Keratinocyte (primary cell): ENCODE measurements around the gene NHLRC1. TPM values are rescaled to one million over a fixed set of nuclear protein-coding genes. Genes with fewer than 3 reads are reported as not detected.

Experiments used
- DNase-seq: peaks from one replicate; pipeline ENCODE4 v3.0.0-alpha.2; 2011; ENCODE audit warnings: low read depth, missing footprints, low spot score
- FAIRE-seq: peaks from 2 replicates; lab custom pipeline; 2011; peaks lifted over from hg19 to GRCh38; lab: Jason Lieb, UNC
- H2AFZ ChIP-seq: 2 replicates; pipeline ENCODE4 v1.6.0; 2012; ENCODE audit warnings: low read length, control low read depth, inconsistent platforms; ENCODE audit not compliant: control insufficient read depth
- H3K27ac ChIP-seq: 2 replicates; pipeline ENCODE4 v1.5.1; 2011; ENCODE audit warnings: low read length; ENCODE audit not compliant: control insufficient read depth, insufficient read depth
- H3K27me3 ChIP-seq: 3 replicates; pipeline ENCODE4 v1.6.0; 2011; ENCODE audit warnings: low read length; ENCODE audit not compliant: control insufficient read depth, insufficient read depth; ENCODE audit errors: extremely low read depth
- H3K36me3 ChIP-seq, 2 experiments: 2 replicates in 1 of 2; 3 replicates in 1 of 2; pipeline ENCODE4 v1.5.1; 2011; ENCODE audit warnings: low read length in 2 of 2, mild to moderate bottlenecking in 1 of 2; ENCODE audit not compliant: control insufficient read depth in 2 of 2, insufficient read depth in 2 of 2; ENCODE audit errors: extremely low read depth in 1 of 2
- H3K4me1 ChIP-seq: 3 replicates; pipeline ENCODE4 v1.5.1; 2011; ENCODE audit warnings: low read length; ENCODE audit not compliant: control insufficient read depth, insufficient read depth; ENCODE audit errors: extremely low read depth
- H3K4me2 ChIP-seq: 3 replicates; pipeline ENCODE4 v1.6.0; 2011; ENCODE audit warnings: low read depth, low read length; ENCODE audit not compliant: control insufficient read depth, insufficient read depth; ENCODE audit errors: extremely low read depth
- H3K4me3 ChIP-seq, 3 experiments: fragments of 200-600 bp in 1 of 3; sonication (generic) in 1 of 3; 2 replicates in 2 of 3; 3 replicates in 1 of 3; pipeline ENCODE4 v1.5.1; 2011 to 2016; ENCODE audit warnings: low read length in 3 of 3, mild to moderate bottlenecking in 3 of 3, control low read depth in 2 of 3, inconsistent platforms in 1 of 3, low read depth in 1 of 3, mixed read lengths in 1 of 3, mixed run types in 1 of 3, moderate library complexity in 1 of 3; ENCODE audit not compliant: control insufficient read depth in 2 of 3, insufficient read depth in 2 of 3; ENCODE audit errors: extremely low read depth in 1 of 3
- H3K79me2 ChIP-seq: 2 replicates; pipeline ENCODE4 v1.6.0; 2012; ENCODE audit warnings: low read length; ENCODE audit not compliant: control insufficient read depth, insufficient read depth
- H3K9ac ChIP-seq: 3 replicates; pipeline ENCODE4 v1.6.0; 2011; ENCODE audit warnings: low read length; ENCODE audit not compliant: control insufficient read depth, insufficient read depth; ENCODE audit errors: extremely low read depth
- H3K9me1 ChIP-seq: 3 replicates; pipeline ENCODE4 v1.6.0; 2011; ENCODE audit warnings: low read length; ENCODE audit not compliant: control insufficient read depth, insufficient read depth; ENCODE audit errors: extremely low read depth
- H3K9me3 ChIP-seq: 2 replicates; pipeline ENCODE4 v1.5.1; 2012; ENCODE audit warnings: low read depth, low read length; ENCODE audit not compliant: control insufficient read depth
- H4K20me1 ChIP-seq: 3 replicates; pipeline ENCODE4 v1.6.0; 2011; ENCODE audit warnings: low read length; ENCODE audit not compliant: control insufficient read depth, insufficient read depth; ENCODE audit errors: extremely low read depth
- EZH2 ChIP-seq: IDR thresholded peaks from one replicate; pipeline ENCODE4 v1.6.1; 2012; ENCODE audit warnings: inconsistent platforms, mild to moderate bottlenecking, low read length, moderate library complexity
- dilution Hi-C: fragments of 300-500 bp; cut with MboI; formaldehyde crosslinking; loops from one replicate; pipeline ENCODE4 v1.7.0; 2020; ENCODE audit warnings: low sequenced_read_pairs; ENCODE audit not compliant: extremely low pct_ligation_motif_present
- polyA plus RNA-seq, 5 experiments: library from polyadenylated mRNA; depleted of rRNA in 3 of 5; stranded (reverse) in 3 of 5; stranded (forward) in 1 of 5; unstranded in 1 of 5; fragments of >200 nt; gene quantifications; 1 replicate in 1 of 5; 2 replicates in 3 of 5; 3 replicates in 1 of 5; pipeline versions ENCODE4 v1.2.1 to v1.2.3, GENCODE V29; 2011 to 2012; ENCODE audit warnings: missing spikeins in 2 of 5, low read depth in 1 of 5, low replicate concordance in 1 of 5
- TF ChIP-seq, protein P1 (sequence below), 3 experiments: IDR thresholded peaks in 1 of 3; conservative IDR thresholded peaks in 1 of 3; optimal IDR thresholded peaks in 1 of 3; 2 replicates in 2 of 3; 3 replicates in 1 of 3; pipeline versions ENCODE3 to v1.5.1; 2011; ENCODE audit warnings: low read length in 3 of 3, mild to moderate bottlenecking in 3 of 3, moderate library complexity in 2 of 3, control low read depth in 1 of 3, inconsistent platforms in 1 of 3; ENCODE audit not compliant: insufficient read depth in 2 of 3; ENCODE audit errors: extremely low read depth in 1 of 3

Gene NHLRC1
- polyA plus RNA-seq, 1 donor (not counting 4 experiments of a cell fraction or from before 2014, with no cell fraction given): 1.2 TPM

DNA sequence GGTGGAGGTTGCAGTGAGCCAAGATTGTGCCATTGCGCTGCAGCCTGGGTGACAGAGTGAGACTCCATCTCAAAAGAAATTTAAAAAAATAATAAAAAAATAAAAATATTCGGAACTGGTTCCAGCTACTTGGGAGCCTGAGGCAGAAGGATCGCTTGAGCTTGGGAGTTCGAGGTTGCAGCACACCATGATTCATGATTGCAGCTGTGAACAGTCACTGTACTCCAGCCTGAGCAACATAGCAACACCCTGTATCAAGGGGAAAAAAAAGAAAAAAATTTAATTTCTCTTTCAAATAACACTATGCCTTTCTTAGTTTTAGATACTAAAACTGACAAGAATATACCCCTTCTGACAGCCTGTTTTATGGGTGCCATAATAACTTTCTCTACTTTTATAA, 43.3 kb upstream of the NHLRC1 start:
- FAIRE-seq (no peak), DNase-seq (no peak)
- TF ChIP-seq, protein P1, sequence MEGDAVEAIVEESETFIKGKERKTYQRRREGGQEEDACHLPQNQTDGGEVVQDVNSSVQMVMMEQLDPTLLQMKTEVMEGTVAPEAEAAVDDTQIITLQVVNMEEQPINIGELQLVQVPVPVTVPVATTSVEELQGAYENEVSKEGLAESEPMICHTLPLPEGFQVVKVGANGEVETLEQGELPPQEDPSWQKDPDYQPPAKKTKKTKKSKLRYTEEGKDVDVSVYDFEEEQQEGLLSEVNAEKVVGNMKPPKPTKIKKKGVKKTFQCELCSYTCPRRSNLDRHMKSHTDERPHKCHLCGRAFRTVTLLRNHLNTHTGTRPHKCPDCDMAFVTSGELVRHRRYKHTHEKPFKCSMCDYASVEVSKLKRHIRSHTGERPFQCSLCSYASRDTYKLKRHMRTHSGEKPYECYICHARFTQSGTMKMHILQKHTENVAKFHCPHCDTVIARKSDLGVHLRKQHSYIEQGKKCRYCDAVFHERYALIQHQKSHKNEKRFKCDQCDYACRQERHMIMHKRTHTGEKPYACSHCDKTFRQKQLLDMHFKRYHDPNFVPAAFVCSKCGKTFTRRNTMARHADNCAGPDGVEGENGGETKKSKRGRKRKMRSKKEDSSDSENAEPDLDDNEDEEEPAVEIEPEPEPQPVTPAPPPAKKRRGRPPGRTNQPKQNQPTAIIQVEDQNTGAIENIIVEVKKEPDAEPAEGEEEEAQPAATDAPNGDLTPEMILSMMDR (optimal IDR thresholded peaks at IDR 0.05 in 1 of 3, IDR thresholded peaks at IDR 0.05 in 1 of 3, conservative IDR thresholded peaks at IDR 0.05 in 1 of 3; ENCODE audit: extremely low read depth in 1 of 3, insufficient read depth in 2 of 3, low read length in 3 of 3): no peak
- no peak for TF ChIP-seq EZH2
- Histone ChIP-seq H3K4me2 (no peak overlapping the region), H3K4me3 (no peak overlapping the region), H3K36me3 (peaks cover 8 to 11% of the 10 kb centered on the region in 2 experiments), H3K4me1 (peaks cover 3% of the 10 kb centered on the region), H3K9ac (no peak overlapping the region), H3K9me1 (no peaks in the 10 kb centered on the region), H2AFZ (no peak overlapping the region), H3K27me3 (no peaks in the 10 kb centered on the region), H4K20me1 (no peaks in the 10 kb centered on the region), H3K27ac (no peak overlapping the region), H3K79me2 (no peaks in the 10 kb centered on the region), H3K9me3 (no peaks in the 10 kb centered on the region)
- dilution Hi-C loops: no loop called here

DNA sequence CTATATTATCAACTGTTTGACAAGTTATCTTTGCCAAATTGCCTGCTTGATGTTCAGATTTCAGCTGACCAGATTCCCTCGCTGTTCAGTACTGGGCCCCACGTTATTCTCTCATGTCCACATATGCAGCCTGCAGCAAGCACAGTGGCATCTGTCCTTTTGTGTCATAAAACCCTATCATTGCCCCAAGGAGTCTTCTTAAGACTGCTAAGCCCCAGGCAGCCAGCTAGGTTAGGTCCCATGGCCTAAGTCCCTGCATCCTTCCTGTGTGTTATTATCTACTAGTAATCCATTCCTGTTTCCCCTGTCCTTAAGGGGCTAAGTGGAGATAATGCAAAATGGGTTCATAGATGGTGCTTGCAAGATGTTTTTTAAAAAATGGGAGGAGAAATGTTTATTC, 39.9 kb upstream of the NHLRC1 start:
- no peaks in the 10 kb centered on the region for H4K20me1 ChIP-seq
- H3K9ac ChIP-seq: no peak overlapping the region
- H3K9me3 ChIP-seq: no peaks in the 10 kb centered on the region
- H2AFZ ChIP-seq: no peak overlapping the region
- no peaks in the 10 kb centered on the region for H3K79me2 ChIP-seq
- H3K36me3 ChIP-seq: peaks cover 6 to 11% of the 10 kb centered on the region in 2 experiments
- no peak overlapping the region for H3K4me2 ChIP-seq
- no peak overlapping the region for H3K27ac ChIP-seq
- no peaks in the 10 kb centered on the region for H3K27me3 ChIP-seq
- FAIRE-seq (no peak), DNase-seq (no peak)
- no peaks in the 10 kb centered on the region for H3K9me1 ChIP-seq
- no peak overlapping the region for H3K4me3 ChIP-seq
- TF ChIP-seq, protein P1 (optimal IDR thresholded peaks at IDR 0.05 in 1 of 3, IDR thresholded peaks at IDR 0.05 in 1 of 3, conservative IDR thresholded peaks at IDR 0.05 in 1 of 3; ENCODE audit: extremely low read depth in 1 of 3, insufficient read depth in 2 of 3, low read length in 3 of 3): no peak
- no peak for TF ChIP-seq EZH2
- dilution Hi-C loops: no loop called here
- H3K4me1 ChIP-seq: peaks cover 3% of the 10 kb centered on the region
